ENCODE data around the gene SLC47A2. TPM values are rescaled to one million over a fixed set of nuclear protein-coding genes. Genes with fewer than 3 reads are reported as not detected.

The SLC47A2 gene
- total and polyA plus RNA-seq, 2 experiments from 2014 or later = not detected

DNA sequence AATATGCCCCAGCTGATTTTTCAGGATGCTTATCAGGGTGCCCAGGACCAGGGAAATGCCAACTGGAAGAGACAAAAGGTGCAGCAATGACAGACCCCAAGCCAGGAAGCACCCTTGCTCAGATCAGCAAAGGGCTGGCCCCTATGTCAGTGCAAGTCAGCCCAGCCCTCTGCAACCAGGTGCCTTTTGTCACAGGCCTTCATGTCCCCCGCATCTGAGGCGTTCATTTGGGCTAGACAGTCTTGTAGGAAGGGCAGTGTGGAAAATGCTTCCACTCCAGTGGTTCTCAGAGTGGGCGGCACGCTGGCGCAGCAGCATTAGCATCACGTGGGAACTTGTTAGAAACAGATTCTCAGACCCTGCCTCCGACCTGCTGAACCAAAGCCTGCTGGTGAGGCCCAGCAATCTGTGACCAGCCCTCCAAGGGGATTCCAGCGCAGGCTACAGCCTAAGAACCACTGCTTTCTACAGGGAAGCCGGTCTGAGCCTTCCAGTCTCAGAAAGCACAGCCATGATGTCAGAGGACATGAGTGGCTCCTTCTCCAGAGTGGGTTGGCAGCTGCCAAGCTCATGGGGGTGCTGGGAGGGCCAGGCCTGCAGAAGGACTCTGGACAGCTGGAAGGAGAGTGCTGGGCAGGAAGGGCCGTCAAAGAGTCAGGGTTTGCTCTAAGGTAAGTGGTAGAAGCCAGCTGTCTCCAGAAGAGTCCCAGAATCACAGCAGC lies 13.1 kb downstream of the SLC47A2 start:
- H3K27ac ChIP-seq (ENCODE audit: low read depth) = no peak overlapping the region
- peak overlapping the region; percentile 47; the same call in 1 of the 2 replicates for H2AFZ ChIP-seq
- no peak for TF ChIP-seq ZNF462 (CRISPR knock-in tag; IDR thresholded peaks at IDR 0.05)
- H3K36me3 ChIP-seq (ENCODE audit: insufficient read depth) = no peaks in the 10 kb centered on the region
- peaks cover 9% of the 10 kb centered on the region; the same call in 1 of the 2 replicates for H3K4me1 ChIP-seq (ENCODE audit: insufficient read depth)
- Mint-ChIP-seq H3K4me3 (no peak overlapping the region; the same call in 2 of the 3 replicates), H3K36me3 (ENCODE audit: low read depth) (no peaks in the 10 kb centered on the region), H3K27me3 (ENCODE audit: insufficient read depth, low read depth, poor library complexity) (peaks cover 8% of the 10 kb centered on the region), H3K9me3 (no peaks in the 10 kb centered on the region), H3K27ac (no peak overlapping the region), H3K4me1 (peaks cover 28% of the 10 kb centered on the region)
- H3K4me2 ChIP-seq = no peak overlapping the region
- no peaks in the 10 kb centered on the region for H3K27me3 ChIP-seq (ENCODE audit: insufficient read depth)
- H3K4me3 ChIP-seq = no peak overlapping the region
- H3F3A ChIP-seq (replicated peaks; ENCODE audit: low read depth) = no peaks in the 10 kb centered on the region
- H3K79me2 ChIP-seq (replicated peaks; ENCODE audit: insufficient read depth) = no peaks in the 10 kb centered on the region
- H4K20me1 ChIP-seq (replicated peaks; ENCODE audit: insufficient read depth) = no peaks in the 10 kb centered on the region
- no peaks in the 10 kb centered on the region for H3K9me2 ChIP-seq (ENCODE audit: insufficient read depth)
- no peak for DNase-seq (ENCODE audit: low spot score)
- ATAC-seq = no peak

DNA sequence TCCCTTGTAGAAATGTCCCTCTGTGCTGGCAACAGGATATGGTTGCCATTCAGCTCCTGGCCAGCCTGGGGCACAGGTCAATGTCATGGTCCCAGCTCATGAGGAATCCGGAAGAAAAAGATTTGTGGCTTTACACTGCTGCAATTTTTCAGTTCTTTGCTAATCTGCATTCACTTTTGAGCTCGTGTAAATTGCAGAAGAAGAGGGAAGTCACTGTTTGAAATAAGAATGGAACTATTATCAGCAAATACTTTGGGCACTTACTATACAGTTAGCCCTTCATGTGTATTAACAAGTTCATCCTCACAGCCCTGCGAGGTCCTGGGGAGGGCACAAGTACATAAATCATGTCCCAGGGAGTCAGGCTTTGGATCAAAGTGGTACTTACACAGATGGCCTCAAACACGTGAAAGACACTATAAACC lies 14.2 kb downstream of the SLC47A2 start:
- Histone ChIP-seq H3F3A (replicated peaks; ENCODE audit: low read depth) (no peaks in the 10 kb centered on the region), H3K36me3 (ENCODE audit: insufficient read depth) (no peaks in the 10 kb centered on the region), H3K79me2 (replicated peaks; ENCODE audit: insufficient read depth) (no peaks in the 10 kb centered on the region), H3K4me2 (no peak overlapping the region), H2AFZ (no peak overlapping the region), H4K20me1 (replicated peaks; ENCODE audit: insufficient read depth) (no peaks in the 10 kb centered on the region), H3K4me1 (ENCODE audit: insufficient read depth) (peaks cover 9% of the 10 kb centered on the region; the same call in 1 of the 2 replicates), H3K27ac (ENCODE audit: low read depth) (no peak overlapping the region), H3K27me3 (ENCODE audit: insufficient read depth) (no peaks in the 10 kb centered on the region), H3K9me2 (ENCODE audit: insufficient read depth) (no peaks in the 10 kb centered on the region), H3K4me3 (no peak overlapping the region)
- H3K27me3 Mint-ChIP-seq (ENCODE audit: insufficient read depth, low read depth, poor library complexity) = peaks cover 8% of the 10 kb centered on the region
- H3K4me3 Mint-ChIP-seq = no peak overlapping the region
- no peaks in the 10 kb centered on the region for H3K9me3 Mint-ChIP-seq
- DNase-seq (ENCODE audit: low spot score) = no peak
- H3K4me1 Mint-ChIP-seq = peaks cover 26% of the 10 kb centered on the region
- no peak overlapping the region for H3K27ac Mint-ChIP-seq
- no peaks in the 10 kb centered on the region for H3K36me3 Mint-ChIP-seq (ENCODE audit: low read depth)
- no peak for ATAC-seq
- TF ChIP-seq NANOG (IDR thresholded peaks at IDR 0.05; ENCODE audit: borderline replicate concordance) (no peak), ZNF462 (CRISPR knock-in tag; IDR thresholded peaks at IDR 0.05) (no peak), ETS1 (IDR thresholded peaks at IDR 0.05) (no peak), STAT1 (IDR thresholded peaks at IDR 0.05; ENCODE audit: unreplicated experiment) (no peak)
